Measurements from ENCODE around the gene AUP1.
"Not testable (repeated sequence)": the region's sequence is repeated elsewhere in the genome, so short reads cannot be mapped to it uniquely, and the experiment has no call there.

AUP1 gene

DNA sequence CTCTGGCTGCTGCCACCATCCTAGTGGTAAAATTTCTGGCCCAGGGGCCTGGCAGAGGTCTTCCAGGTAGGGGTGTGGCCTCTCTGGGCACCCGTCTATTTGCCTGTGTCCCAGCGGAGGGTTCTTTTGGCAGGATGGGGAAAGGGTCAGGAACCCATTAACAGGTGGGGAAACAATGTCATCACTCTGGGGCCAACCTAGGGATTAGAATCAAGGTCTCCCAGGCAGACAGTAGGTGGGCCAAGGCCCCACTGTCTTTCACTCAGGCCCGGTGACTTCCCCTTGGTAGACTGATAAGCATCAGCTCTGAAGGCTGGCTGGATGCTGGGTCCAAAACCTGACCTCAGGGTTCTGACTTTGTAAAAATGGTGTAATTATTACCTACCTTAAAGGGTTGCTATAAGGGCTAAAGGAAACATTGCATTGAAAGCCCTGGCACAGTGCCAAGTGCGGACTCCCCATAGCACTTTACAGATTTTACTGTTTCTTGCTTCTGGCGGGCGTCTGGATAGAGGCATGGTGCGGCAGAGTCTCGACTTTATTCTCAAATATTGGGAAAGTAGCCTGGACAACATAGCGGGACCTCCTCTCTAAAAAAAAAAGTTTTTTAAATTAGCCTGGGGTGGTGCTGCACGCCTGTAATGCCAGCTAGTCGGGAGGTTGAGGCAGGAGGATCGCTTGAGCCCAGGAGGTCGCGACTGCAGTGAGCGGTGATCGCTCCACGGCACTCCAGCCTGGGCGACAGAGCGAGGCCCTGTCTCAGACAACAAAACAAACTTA lies 32.3 kb downstream of the AUP1 start:
- DNase-seq = no peak

GRCh38 chr2:74495440-74495839 lies 34.1 kb downstream of the AUP1 start:
- DNase-seq = no peak

DNA sequence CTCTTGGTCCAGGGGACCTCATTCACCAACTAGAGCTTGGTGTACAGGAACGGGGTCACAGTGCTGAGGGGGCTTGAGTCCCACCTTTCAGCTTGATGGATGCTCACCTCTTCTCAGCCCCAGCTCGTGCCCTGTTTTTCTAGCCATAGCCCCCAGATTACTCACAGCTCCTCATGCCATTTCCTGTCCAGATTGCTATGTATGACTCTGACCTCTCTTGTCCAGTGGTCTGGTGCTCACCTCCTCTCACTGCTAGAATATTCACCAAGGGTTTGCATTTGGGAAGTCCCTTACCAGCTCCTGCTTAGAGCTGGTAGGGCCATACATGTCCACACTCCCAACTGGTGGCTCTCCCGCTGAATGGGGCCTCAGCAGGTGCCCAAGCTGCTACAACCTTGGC lies 36.0 kb downstream of the AUP1 start:
- no peak for DNase-seq

- no peak for DNase-seq
These were observed 37.6 kb downstream of the AUP1 start for GRCh38 chr2:74491648-74492544.

- DNase-seq = no peak
These were observed 39.6 kb downstream of the AUP1 start for GRCh38 chr2:74489906-74490305.

- no peak for DNase-seq
These were observed 40.6 kb downstream of the AUP1 start for GRCh38 chr2:74488643-74489481.

- no peak for DNase-seq
These were observed 43.4 kb downstream of the AUP1 start for GRCh38 chr2:74486141-74486540.

DNA sequence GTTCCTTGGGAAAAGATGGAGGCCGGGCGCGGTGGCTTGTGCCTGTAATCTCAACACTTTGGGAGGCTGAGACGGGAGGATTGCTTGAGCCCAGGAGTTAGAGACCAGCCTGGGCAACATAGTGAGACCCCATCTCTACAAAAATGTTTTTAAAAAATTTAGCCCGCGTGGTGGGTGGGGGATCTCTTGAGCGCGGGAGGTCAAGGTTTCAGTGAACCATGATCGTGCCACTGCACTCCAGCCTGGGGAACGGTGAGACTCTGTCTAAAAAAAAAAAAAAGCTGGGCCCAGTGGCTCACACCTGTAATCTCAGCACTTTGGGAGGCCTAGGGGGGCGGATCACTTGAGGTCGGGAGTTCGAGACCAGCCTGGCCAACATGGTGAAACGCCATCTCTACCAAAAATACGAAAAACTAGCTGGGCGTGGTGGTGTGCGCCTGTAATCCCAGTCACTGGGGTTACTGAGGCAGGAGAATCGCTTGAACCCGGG lies 45.8 kb downstream of the AUP1 start:
- not testable (repeated sequence) for DNase-seq

DNA sequence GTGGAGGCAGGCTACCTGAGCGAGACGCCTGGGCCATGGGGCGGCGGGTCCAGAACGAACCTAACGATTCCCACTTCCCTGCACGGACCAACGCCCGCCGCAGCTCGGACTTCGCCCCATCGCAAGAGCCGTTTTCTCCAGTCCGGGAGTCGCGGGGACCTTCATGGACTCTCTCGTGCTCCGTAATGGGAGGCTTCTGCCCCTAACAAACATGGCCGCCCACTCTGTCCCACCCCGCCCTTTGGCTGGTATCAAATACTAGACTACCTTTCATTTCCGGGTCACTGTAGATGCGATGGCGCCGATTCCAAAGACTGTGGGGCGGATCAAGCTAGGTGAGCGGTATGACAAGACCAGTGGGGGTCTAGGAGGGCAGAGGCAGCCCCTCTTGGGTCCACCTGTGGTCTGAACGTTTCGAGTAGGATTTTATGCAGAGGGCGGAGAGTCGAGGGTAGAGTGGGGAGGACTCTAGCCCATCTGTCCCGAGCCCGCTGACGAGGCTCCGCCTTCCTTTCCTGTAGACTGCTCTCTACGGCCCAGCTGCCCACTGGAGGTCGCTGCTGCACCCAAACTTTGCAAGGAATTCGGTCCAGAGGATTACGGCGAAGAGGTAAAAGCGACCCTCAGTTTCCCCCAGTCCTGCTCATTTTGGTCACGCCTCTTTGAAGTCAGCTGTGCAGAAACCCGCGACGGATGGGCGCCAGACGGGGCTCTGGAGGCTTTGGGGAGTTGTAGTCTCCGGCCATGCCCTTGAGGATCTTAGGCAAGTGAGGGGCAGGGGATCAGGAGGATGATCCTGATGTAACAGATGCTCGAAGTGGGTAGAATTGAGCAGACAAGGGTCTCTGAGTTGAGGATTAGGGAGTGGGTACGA lies 46.5 kb downstream of the AUP1 start, which contains the start of the genes CCDC142 and TTC31:
CCDC142 (minus strand) TSS at position 198 of the 874 bp plus-strand sequence; CDS start at position 37, 161 bp downstream.
TTC31 (plus strand) TSS at position 281 of the 874 bp plus-strand sequence; CDS start at position 296, 15 bp downstream.
- DNase-seq = peak; percentile 97

DNA sequence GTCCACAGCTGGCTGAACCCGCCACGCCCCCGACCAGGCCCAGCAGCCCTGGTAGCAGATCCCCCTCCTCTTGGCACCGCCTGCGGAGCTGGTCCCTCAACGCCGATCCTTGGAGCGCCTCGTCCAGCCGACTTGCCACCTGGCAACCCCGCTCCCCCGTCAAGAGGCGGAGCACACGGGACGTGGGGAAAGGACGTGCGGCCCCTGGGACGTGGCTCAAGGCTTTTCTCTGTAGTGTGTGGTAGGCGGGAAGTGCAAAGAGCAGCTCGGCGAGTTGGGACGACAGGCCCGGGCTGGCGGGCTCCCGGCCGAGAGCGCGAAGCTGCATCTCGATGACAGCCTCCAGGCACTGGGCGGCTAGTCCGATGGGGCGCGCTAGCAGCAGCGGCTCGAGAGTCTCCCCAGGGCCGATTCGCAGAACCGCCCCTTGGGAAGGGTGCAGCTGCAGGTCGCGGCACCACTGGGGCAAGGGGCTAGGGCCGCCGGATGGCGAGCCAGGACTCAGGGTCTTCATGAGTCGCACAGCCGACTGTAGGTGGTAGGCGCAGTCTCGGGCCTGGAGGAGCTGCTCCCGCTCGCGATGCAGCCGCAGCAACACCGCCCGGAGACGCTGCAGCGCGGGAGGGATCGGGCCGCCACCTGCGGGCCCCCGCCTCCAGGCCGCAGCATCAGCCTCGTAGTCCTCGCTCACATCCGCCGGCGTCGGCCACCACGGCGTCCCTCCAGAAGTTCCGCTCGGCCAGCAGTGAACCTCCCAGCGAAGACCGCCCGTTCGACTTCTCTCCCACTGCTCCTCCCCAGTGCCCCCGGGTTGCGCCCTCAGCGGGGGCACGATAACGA lies 47.3 kb downstream of the AUP1 start:
- peak; percentile 41 for DNase-seq

- no peak for DNase-seq
These were observed 48.1 kb downstream of the AUP1 start for GRCh38 chr2:74481431-74481830.

Data from right hindlimb (tissue), 1 donor.